ENCODE results near the gene NEUROD2.

NEUROD2 gene

DNA sequence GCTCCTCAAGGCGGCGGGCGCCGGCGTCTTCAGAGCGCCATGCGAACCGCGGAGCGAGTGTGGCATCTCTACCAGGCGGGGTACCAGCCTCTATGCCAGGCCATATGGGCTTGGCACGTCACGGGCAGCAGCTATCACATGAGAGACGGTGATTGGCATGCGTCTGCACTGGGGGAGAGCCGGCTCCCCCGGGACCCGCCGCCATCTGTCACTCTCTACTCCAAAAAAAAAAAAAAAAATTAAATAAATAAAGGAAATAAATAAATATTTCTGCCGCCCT is at the start of gene NEUROD2:
Gene NEUROD2 (minus strand): TSS at position 70 of the 280 bp plus-strand sequence. CDS start 1,321 bp downstream, outside the sequence.
- DNase-seq = no peak

DNA sequence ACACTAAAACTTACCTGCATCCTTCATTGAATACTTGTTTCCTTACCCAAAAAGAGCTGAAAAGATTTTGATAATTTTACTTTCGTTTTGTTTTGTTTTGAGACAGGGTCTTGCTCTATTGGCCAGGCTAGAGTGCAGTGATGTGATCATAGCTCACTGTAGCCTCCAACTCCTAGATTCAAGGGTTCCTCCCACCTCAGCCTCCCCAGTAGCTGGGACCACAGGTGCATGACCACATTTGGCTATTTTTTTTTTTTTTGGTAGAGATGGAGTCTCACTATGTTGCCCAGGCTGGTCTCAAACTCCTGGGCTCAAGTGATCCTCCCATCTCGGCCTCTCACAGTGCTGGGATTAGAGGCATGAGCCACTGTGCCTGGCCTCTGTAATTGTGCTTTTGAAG is 47.4 kb upstream of the NEUROD2 start:
- DNase-seq = no peak

DNA sequence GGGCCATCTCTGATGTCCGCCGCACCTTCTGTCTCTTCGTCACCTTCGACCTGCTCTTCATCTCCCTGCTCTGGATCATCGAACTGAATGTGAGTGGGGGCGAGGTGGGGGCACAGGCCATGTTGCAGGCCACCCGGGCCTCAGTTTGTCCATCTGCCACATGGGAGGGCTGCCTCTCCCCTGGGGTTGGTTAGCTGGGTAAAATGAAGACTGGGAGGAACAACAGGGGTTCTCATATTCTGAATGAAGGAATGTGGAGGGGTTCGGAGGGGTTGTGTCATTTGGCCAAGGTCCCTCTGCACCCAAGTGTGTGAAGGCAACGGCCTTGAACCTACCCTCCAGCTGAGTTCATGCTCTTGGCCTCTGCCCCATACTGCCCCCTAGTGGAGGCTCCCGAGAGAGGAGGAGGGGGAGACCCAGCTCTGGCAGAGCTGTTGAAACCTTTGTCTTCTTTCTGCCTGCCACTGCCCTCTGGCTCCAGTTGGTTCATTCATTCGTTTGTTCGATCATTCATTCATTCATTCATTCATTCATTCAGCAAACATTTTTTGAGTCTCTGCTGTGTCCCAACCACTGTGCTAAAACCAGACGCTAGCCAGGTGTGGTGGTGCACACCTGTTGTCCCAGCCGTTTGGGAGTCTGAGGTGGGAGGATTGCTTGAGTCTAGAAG is 46.1 kb upstream of the NEUROD2 start:
- peak; percentile 86 to 87 for DNase-seq

DNA sequence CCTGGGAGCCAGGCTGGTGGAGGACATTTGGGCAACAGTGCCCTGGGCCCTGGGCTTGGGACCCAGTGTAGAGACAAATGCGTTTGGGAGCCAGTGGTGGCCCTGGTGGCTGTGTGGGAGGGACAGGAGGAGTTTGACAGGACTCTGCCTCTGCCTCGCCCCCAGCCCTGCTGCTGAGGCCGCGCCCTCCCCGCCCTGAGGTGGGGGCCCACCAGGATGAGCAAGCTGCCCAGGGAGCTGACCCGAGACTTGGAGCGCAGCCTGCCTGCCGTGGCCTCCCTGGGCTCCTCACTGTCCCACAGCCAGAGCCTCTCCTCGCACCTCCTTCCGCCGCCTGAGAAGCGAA is 45.6 kb upstream of the NEUROD2 start:
- no peak for DNase-seq

DNA sequence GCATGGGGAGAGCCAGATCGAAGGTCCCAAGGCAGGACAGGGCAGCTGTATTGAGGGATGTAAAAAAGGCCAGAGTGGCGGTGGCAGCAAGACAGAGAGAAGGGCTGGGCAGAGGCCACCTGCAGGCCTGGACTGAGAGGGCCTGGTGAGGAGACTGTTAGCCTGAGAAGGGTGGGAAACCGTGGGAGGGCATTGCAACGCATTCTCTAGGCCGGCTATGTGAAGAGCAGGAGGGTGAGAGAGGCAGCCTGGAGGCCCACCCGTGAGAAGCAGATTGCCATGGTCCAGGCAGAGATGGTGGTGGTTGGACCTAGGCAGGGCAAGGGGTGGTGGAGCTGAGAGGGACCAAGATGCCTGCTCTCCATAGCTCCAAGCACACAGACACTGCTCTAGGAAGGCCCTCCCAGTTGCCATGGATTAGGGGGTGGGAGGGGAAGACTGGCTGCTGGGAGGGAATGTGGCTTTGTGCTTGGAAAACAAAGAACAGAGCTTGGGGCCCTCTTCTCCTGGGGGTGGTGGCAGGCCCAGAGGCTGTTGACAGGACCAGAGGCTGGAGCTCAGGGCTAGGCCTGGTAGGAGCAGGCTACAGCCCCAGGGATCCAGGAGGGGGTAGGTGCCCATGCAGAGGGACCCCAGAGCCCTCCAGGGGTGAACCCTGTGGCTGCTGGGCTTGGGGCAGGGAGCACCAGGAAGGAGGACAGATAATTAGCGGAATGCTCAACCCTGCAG is 45.0 kb upstream of the NEUROD2 start:
- no peak for DNase-seq

DNA sequence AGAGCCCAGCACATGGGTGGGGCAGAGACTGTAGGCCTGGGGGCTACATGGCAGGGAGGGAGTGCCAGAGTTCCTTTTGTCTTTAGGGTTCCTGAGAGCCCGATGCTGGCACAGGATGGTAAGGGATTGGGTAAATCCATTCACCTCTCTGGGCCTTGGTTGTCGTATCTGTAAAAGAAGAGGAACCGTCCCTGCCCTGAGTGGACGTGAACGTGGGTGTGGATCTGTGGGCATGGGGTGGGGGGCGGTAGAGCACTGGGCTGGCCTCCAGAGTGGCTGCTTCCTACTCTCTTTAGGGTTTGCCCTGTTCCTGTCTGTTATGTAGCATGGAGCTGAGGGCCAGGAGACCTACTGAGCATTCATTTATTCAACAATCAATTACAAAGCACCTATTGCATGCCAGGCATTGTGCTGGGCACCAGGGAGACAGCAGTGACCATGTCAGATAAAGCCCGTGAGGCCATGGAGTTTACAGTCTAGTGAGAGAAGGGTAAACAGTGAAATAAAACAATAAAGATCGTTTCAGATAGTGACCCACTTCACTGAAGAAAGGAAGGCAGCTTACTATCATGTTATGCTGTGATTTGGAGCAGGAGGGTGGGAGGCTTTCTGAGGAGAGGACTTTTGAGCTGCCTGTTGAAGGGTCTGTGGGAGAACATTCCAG is 44.3 kb upstream of the NEUROD2 start:
- no peak for DNase-seq

DNA sequence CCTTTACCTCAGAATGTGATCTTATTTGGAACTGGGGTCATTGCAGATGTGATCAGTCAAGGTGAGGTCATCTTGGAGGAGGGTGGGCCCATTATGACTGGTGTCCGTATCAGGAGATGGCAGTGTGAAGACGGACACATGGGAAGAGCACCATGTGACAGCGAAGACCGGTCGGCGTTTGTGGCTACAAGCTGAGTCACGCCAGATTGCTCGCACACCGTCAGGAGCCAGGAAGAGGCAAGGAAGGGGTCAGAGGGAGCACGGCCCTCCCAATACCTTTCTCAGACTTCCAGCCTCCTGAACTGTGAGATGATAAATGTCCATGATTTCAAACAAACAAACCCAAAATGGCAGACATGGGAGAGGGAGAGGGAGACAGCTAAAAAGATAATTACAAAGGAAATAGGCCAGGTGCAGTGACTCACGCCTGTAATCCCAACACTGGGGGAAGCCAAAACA is 42.4 kb upstream of the NEUROD2 start:
- DNase-seq = no peak

DNA sequence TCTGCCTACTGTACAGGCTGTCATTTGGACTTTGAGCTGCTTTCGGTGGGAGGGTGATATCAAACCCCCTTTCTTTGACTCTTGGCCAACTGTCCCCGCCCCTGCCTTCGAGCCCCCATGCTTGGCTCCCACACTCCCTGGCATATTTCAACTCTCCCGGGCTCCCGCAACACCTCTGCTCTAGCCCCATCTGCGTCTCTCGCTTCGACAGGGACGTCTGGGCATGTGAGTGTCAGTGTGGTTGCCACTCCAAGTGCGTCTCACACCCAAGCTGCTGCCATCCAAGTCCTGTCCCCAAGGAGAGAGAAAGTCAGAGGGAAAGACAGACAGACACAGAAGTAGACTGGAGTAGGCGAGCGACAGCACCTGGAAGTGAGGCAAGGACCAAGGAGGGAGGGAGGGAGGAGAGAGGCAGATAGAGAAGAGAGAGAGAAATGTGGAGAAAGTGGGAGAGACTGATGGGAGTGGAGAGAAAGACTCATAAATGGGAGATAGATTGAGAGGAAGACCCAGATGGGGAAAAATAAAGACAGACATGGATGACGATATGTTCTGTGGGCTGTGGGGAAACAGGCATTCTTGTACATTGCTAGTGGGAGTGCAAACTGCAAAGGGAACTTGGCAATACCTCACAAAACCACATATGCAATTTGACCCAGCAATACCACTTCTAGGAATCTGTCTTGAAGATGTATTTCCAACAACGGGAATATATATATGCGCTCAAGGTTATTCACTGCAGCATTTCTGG is 41.1 kb upstream of the NEUROD2 start:
- DNase-seq = no peak

DNA sequence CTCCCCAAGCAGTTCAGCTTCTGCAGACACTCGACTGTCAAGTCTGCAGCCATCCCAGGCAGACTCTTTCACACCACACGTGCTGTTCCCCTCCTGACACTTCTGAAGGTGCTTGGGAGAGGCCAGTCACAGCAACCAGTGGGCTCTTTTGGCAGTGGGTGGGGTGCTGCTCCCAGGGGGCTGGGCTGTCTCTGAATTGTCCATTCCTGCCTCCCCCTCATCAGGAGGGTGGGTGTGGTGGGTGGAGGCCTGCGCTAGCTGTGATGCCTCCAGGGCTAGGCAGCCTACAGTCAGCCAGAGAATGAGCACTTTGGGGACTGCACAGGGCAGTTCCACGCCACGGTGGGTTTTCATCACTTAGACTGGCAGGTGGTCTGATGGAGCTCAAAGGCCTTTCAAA is 39.5 kb upstream of the NEUROD2 start:
- no peak for DNase-seq

DNA sequence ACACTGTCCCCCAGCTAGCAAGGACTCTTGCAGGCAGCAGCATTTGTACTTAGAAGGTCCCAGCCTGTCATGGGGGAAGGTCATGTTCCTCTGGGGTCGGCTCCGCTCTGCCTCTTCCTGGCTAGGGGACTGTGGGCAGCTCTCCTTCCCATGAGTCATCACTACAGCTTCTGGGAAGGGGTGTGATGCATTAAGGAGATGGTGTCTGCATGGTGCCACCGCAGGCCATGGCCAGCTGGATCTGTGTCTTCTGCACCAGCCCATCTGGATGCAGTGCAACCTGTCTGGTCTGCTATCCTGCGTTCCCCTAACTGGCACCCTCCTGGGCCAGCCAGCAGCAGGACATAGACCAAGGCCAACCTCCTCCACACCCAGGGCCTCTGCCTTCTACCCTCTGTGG is 35.6 kb upstream of the NEUROD2 start:
- DNase-seq = no peak

DNA sequence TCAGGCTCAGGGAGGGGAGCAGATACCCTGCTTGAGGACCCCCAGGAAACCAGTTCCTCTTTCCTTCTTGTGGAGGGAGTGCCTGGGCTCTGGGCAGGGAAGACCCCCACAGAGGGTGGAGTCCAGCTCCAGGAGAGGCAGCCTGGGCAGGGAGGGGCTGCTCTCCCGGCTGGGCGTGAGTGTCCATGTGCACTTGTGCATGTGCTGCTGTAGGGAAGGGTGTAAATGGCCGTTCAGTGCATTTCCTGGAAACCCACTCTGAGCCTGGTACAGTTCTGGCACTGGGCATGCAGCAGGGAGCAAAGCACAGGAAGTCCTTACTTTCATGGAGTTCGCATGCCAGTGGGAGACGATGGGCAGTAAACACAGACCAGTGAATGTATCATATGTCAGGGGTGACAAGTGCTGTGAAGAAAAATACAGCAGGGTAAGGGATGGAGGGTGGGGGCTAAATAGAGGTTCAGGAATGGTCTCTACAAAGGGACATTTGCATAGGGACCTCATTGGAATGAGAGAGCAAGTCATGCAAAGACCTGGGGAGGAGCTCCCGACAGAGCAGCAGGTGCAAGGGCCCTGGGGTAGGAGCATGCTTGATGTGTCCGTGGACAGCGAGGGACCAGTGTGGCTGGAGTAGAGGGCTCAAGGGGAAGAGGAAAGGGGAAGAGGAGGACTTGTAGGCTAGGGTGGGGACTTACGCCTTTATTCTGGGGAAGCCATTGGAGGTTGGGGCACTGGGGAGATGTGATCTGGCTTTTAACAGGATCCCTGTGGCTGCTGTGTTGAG is 34.8 kb upstream of the NEUROD2 start:
- no peak for DNase-seq

DNA sequence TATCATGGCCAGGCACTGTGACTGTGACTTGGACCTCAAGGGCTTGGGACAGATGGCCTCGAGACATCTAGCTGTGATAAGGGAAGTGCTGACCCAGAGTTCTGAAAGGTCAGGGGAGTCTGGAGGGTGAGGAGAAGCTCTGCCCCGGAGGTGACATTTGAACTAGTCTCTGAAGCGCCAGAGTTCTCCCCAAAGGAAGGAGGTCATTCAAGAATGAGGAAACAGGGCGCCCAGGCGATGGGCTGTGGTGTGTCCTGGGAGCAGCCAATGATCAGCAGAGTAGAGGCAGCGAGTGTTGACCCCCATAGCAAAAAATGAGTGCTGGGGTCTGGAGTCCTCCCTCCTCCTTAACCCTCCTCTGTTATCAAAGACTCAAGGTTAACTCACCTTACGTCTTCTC is 34.2 kb upstream of the NEUROD2 start:
- no peak for DNase-seq

DNA sequence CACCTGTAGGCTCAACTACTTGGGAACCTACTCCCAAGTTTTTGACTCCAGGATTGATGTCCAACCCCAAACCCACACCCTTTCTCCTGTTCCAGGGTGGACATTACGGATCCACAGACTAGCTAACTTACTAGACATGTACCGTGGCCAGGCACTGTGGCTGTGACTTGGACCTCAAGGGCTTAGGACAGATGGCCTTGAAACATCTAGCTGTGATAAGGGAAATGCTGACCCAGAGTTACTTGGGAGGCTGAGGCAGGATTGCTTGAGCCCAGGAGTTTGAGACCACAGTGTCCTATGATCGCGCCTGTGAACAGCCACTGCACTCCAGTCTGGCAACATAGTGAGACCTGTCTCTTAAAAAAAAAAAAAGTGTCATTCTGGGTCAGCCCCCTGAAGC is 33.4 kb upstream of the NEUROD2 start:
- no peak for DNase-seq

DNA sequence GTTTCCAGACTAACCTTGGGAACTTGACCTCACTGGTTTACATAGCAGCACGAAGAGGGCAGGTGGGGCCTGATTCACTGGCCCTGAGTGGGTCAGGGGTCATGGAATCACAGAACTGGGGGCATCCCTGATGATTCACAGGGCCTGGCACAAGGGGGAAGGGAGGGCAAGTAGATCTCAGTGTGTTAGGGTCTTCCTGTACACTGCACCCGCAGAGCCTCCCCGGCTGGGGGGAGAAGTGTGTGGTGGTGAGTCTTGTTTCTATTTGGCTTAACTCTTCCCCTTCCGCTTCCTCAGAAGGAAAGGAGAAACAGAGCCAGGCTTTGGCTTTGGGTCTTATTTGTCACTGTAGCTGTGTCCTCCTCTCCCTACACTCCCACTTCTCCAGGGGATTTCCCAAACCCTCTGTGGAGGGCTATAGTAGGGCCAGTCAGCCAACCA is 32.9 kb upstream of the NEUROD2 start:
- DNase-seq = no peak

DNA sequence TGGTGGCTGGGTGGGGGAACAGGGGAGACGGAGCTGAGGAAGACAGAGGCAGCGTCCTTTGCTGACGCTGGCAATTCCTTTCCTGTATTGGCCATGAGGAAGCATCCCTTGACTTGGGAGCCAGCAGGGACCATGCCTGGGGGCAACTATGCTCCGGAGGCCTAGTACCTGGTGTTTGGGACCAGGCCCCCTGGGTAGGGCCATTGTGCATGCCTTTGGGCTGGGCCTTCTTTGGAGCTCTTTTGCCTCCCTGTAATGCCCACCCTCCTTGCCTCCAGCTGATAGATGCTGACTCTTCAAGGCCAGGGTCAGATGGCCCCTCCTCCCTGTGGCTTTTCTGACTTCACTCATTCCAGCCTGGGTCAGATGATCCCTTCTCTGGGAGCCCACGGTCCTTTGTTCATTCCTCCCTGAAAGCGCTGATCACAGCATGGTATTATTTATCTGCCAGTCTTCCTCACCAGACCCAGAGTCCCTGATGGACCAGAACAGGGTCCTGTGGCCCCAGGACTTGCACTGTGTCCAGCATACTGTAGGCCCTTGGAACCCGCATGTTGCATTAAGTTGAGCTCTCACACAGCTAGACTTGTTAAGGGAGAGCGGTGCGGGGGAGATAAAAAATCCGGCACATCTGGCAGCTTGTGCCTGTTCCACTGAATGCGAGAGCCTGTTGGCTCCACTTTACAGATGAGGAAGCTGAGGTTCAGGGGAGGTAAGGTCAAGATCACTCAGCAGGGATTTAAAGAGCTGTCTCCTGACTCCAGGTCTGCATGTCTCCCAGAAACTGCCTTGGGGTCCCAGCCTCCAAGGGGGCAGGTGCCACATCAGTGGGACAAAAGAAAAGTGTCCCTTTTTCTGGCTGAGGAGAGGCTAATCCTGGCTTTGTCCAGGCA is 32.1 kb upstream of the NEUROD2 start:
- DNase-seq = no peak

DNA sequence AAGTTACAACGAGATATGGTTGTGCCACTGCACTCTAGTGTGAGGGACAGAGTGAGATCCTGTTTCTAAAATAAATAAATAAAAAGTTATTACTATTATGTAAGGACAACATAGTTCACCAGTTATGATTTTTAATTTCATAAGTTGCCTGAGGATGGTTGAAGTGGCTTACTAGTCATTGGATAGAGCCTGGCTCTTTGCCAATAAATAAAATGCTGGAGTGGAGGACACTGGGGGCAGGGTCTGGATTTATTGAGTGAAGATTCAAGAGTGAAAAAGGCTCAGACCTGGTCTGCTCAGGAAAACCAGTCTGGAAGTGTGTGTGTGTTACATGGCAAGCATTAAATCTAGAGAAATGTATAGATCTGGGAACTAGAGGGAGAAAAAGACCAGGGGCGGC is 31.3 kb upstream of the NEUROD2 start:
- no peak for DNase-seq

DNA sequence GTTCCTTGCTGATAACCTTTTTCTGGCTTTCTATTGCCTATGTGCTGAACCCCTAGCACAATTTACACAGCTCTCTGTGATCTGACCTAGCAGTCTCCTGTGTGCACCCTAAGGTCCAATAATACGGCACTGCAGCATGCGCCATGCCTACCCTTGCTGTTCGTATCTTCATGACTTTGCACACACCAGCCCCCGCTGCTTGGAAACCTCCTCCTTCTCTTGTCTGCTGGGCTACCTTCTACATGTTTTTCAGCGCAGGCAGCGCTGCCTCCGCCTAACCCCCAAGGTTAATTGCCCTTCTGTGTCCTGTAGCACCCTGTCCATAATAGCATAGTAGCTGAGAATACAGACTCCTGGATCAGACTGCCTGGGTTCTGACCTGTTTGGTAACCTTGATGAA is 30.6 kb upstream of the NEUROD2 start:
- DNase-seq = no peak

DNA sequence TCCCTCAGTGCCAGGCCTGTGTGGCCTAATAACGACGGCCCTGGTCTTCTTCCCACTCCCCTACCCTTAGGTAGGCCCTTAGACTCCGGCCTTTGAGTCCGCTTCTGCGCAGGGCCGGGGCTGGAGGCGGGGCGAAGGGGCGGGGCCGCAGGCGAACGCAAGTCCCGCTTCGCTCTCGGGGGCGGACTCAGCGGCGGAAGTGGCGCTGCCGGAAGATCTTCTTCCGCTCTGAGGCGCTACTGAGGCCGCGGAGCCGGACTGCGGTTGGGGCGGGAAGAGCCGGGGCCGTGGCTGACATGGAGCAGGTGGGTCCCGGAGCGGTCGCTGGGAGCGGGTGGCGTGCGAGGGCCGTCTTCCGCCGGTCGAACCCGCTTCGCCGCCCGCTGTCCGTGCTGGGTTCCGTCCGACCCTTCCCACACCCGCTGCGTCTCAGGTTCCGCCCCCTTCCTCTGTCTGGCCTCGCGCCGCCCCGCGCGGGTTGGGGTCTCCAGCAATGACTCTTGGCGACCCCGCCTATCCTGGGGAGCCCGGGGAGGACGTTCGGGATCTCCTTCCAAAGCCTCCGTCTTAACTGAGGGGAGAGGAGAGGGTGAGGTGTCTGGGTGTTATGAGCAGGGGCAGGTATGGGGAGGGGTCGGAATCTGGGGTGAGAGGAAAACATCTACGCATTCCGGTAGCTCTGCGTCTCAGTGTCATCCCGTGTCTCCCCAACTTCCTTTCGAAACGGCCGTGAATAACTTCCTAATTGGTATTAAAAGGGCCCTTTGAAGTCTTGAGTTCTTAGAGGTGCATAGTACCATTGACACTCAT is 29.4 kb upstream of the NEUROD2 start, which contains the start of gene STARD3:
Gene STARD3 (plus strand): TSS at position 218 of the 810 bp plus-strand sequence. CDS start 16,388 bp downstream, outside the sequence.
- peak; percentile 86 to 89 for DNase-seq

DNA sequence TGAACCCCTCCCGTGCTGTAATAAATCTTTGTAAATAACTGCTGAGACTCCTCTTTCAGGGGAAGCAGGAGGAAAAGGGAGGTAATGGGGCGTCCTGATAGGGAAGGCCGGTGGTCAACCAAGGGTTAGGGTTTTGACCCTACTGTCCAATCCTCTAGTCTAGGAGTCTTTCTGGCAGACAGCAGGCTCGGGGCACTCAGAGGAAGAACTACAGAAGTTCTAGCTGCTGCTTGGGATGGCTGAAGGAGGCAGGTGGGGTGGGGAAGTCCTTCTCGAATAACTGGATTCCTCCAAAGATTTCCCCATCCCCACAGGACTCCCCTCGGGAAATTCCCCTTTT is 28.8 kb upstream of the NEUROD2 start:
- DNase-seq = no peak

DNA sequence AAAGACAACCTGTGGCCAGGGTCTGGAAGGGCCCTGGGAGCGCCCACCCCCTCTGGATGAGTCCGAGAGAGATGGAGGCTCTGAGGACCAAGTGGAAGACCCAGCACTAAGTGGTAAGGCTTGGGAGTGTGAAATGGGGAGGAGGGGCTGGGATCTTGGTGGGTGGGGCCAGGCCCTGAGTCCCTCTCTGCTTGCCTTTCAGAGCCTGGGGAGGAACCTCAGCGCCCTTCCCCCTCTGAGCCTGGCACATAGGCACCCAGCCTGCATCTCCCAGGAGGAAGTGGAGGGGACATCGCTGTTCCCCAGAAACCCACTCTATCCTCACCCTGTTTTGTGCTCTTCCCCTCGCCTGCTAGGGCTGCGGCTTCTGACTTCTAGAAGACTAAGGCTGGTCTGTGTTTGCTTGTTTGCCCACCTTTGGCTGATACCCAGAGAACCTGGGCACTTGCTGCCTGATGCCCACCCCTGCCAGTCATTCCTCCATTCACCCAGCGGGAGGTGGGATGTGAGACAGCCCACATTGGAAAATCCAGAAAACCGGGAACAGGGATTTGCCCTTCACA is 28.0 kb upstream of the NEUROD2 start:
- DNase-seq = no peak

Measured in stimulated activated CD4-positive, alpha-beta T cell treated with anti-CD3 and anti-CD28 coated beads, Interleukin-2, amount 100 ng/mL, for 48 hours (primary cell).